UCSD-AML1 (cell line): ENCODE data around the gene MYL6.
"Not testable (repeated sequence)": the region's sequence is repeated elsewhere in the genome, so short reads cannot be mapped to it uniquely, and the experiment has no call there.

Source experiments
- DNase-seq: peaks from one replicate; lab custom pipeline; 2025; ENCODE audit not compliant: unreplicated experiment; lab: John Stamatoyannopoulos, UW

The MYL6 gene

DNA sequence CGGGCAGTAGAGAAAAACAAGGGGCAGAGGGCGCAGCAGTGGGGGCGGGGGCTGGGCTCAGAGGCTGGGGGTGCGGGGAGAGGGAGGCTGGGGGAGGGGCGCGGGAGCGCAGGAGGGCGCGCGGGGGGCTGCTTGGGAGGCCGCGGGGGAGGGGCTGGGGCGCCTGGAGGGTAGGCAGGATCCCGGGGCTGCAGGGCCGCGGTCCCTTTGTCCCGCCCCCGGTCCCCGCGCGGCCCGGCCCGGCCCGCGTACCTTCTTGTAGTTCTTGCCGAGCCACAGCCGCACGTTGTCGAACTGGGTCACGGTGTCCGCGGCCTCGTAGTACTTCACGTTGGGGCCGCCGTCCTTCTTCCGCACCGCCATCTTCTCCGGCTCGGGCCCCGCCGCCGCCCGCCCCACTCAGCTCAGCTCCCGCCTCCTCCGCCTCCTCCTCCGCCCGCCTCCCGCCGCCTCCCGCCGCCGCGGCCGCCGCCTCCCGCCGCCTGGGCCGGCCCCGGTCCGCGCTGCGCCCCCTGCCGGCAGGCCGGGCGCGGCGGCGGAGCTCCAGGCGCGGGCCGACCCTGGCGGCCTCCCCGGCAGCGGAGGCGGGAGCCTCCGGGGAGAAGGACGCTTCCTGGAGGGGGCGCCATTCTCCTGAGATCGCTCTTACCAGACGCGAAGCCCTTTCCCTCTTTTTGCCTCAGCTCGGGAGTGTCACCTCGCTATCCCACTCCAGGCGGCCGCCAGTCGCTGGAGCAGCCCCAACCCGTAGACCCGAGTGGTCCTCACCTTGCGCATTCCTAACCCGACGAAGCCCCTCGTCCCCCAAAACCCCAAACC, 31.1 kb downstream of the MYL6 start, which contains the start of gene SMARCC2:
Gene SMARCC2, minus strand, starts transcription at position 385 of the 819 bp plus-strand sequence. Its CDS starts 22 bp downstream, at position 363.
- DNase-seq = peak; percentile 91

DNA sequence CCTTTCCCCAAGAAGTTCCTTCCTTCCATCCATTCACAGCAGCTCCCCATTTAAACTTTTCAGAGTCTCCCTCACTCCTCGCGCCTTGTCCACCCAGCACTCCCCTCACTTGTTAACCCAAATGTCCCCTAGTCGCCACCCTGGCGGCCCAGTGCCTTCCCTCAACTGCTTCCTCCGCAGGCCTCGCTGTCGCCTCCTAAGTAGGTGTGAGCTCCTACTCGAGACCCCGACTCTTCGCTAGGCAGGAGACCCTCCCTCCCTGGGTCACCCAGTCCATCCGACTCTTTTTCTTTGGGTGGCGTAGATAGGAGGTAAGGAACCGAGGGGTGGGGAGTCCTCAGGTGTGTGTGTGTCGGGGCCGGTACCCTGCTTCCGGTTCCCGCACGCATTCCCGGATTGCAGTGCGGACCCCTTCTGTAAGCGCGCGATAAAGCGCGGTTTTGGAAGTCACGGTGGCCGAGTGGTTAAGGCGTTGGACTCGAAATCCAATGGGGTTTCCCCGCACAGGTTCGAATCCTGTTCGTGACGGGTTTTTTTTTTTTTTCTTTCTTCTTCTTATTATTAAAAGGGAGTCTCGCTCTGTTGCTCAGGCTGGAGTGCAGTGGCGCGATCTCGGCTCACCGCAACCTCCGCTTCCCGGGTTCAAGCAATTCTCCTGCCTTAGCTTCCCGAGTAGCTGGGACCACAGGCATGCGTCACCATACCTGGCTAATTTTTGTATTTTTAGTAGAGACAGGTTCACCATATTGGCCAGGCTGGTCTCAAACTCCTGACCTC, 31.9 kb downstream of the MYL6 start:
- peak; percentile 92 for DNase-seq

DNA sequence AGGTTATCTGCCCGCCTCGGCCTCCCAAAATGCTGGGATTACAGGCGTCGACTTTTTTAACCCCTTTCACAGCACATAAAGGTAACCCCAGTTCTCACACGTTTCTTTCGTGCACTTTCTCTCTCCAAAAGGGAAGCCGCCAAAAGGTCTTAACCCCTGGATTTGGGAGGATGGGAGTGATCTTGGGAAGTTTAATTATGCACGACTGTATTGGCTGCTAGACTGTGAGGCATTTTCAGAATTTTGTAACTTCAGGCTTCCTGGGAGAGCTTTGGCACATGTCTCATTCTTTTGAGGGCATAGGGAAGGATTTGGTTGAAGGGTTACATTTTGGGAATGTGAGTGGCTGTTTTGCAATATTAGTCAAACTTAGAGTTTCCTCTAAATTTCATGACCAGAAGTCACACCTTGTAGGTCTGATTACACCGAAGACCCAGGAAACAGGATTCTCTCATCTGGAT, 32.6 kb downstream of the MYL6 start:
- no peak for DNase-seq

DNA sequence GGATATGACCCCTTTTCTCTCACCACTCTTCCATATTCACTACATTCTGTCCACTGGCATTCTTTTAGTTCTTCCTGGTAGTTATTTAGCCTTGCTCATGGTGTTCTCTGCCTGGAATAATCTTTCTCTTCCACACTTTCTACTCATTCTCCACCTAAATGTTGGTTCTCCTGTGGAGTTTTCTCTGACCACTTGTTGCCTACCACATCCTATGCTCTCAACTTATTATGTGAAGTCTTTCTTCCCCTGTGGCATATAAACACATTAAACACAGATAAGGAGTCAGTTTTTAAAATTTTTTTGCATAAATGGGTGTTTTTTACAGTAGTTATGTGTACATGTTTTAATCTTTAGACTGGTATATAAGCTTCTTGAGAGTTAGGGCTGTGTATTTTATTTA, 34.4 kb downstream of the MYL6 start:
- DNase-seq = no peak

DNA sequence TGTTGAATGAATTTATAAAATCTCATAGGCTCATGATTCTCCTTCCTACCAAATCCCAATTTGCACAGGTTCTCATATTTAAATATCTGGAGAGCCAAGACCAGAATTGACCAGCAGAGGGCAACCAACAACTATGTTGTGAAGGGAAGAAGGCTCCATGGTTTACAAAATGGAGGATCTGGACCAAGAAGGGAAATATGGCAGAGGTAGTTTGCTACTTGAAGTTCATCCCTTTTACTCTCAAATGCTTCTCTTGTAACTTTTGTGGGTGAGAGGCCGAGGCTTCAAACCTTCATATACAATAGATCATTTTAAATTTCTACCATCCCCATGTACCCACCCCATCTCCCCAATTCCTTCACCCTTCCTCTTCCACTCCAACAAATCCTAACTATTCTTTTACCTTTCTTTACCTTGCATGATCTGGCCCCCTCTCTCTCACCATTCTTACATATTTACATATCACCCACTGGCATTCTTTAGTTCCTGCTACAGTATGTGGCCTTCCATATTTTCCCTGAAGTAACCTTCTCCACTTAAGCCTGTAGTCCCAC, 34.9 kb downstream of the MYL6 start:
- peak; percentile 16 for DNase-seq

DNA sequence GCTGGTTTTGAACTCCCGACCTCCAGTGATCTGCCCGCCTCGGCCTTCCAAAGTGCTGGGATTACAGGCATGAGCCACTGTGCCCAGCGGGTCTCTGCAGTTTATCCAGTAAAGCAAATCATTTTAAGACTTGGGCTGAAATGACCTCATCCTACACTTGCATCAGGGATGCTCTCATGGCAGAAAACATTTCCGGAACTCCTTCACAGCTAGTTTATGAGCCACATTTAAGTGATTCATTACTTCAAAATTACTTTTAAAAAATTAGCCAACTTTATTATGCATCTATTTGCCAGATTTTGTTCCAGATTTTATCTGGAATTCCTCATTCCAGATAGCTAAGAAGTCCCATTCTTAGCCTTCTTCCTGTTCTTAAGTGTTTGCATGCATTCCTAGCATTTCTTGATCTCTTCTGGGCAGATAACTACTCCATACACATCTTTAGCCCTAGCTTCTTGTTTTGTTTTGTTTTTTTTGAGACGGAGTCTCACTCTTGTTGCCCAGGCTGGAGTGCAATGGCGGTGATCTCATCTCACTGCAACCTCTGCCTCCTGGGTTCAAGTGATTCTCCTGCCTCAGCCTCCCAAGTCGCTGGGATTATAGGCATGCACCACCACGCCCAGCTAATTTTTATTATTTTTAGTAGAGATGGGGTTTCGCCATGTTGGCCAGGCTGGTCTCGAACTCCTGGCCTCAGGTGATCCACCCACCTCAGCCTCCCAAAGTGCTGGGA, 38.8 kb downstream of the MYL6 start:
- not testable (repeated sequence) for DNase-seq

DNA sequence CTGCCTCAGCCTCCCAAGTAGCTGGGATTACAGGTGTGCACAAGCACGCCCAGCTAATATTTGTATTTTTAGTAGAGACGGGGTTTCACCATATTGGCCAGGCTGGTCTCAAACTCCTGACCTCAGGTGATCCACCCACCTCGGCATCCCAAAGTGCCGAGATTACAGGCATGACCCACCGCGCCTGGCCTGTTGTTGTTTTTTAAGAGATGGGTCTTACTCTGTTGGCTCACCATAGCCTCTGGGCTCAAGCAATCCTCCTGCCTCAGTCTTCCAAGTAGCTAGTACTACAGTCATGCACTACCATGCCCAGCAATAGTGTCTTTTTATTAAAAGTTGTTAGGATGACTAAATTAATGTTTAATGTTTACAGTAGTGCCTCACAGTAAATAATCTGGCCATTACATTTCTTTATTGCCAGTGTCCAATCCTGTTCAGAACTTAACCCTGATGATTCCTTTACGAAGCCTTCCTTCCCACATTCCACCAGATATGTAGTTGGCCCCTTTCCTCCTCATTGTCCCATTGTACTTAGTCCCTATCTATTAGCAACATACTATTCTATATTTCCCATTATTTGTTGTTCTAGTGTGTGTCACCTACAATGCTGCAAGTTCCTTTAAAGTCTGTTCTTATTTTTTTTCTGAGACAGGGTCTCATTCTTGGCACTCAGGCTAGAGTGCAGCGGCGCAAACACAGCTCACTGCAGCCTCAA, 39.9 kb downstream of the MYL6 start:
- DNase-seq = no peak

DNA sequence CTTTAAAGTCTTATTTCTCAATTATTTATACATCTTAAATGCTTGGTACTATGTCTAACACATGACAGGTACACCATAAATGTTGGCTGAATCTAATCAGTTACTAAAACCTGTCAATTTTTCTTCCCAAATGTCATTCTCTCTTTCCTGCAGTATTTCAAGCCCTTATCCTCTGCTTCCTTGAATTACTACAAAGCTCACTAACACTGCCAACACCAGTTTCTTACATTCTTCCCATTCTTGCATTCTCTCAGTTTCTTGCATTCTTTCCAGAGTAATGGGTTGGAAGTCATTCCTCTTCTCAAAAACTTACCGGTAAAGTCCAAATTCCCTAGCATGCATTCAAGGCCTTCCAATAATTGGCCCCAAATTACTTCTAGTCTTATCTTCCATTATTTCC, 40.7 kb downstream of the MYL6 start:
- DNase-seq = no peak

DNA sequence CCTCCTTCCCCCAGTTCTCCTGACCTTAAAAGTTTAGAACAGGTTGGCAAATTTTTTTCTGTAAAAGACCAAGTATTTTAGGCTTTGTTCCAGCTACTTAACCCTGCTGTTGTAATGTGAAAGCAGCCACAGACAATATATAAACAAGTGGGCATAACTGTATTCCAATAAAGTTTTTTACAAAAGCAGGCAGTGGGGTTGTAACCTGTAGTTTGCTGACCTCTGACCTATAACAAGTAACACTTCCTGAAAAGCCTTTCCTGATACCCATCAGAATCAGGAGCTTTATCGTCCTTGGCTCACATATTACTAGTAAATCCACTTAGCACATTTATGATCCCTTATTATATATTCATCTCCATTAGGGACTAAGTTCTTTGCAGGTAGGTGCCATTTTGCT, 44.2 kb downstream of the MYL6 start:
- no peak for DNase-seq

DNA sequence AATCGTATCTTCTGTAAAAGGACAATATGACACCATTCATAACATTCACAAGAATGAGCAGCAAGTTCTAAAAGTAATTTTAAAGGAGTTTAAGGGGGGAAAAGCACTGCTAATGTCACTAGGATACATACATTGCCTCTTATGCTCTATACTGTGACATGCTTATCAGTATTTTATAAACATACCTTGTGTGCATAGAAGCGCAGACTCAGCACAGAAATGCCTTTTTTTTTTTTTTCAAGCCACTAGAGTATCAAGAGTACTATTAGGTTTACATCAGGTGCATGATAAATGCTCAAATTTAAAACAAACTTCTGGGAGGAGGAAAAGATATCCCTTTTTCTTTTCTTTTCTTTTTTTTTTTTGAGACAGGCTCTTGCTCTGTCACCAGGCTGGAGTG, 44.7 kb downstream of the MYL6 start:
- DNase-seq = no peak

DNA sequence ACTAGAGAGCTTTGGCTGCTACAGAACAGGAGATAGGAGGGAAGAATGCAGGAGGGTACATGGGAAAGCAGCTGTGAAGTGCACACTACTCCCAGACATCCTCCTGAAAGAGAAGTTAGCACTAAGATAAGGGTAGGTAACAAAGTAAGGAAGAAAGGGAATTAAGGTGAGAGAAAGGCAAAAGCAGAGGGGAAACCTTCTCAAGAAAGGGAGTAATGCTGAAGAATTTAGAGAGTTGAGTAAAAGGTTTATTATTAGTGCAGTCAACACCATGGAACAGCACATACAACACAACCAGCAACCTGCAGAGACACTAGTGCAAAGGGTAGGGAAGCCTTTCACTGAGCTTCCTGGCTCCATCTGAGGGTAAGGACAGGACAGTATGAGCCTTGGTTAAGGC, 46.1 kb downstream of the MYL6 start:
- DNase-seq = no peak

DNA sequence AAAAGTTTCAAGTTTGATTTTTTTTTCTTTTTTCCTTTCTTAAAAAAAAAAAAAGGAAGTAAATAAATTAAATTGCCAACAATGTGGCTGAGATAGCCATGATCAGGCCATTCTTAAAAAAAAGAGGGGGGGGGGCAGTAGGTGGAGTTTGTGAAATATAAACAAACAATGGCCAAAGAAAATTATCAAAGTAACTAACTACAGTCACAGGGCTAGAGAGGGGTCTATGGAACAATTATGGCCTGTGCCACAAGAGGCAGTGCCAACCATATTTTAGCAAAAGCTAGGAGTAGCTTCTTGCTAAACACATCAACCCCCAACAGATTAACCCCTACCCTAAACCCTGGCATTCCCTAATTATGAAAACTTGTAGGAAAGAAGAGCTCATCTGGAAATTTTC, 47.3 kb downstream of the MYL6 start:
- DNase-seq = no peak

DNA sequence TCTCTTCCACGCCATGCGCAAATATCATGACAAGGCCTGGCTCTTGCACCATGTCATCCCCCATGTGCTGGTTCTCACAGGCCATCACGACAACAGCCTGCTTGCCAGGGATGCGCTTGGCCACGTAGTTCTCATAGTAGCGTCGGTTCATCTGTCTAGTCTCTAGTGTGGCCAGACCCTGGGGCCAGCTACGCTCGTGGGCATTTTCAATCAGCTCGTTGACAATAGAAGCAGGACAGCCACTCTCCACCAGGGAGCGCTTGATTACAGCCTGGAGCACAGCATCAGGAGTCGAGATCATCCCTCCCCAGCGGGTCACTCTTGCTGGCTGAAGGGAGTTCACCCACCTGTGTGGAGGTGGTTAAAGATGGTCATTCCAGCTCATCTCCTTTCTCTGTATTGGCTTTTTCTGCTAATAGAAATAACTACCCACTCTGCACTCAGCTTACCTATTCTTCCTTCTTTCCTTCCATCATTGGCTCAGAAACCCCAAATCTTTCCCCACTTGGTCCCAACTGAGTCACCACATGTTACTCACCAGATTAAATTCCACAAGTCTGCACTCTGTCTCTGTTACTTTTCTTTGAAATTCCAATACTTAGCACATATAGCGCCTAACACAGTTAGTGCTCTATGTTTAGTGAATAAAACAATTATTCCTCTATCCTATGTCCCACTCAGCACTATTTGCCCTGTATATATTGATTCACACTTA, 48.5 kb downstream of the MYL6 start:
- DNase-seq = peak; percentile 42

DNA sequence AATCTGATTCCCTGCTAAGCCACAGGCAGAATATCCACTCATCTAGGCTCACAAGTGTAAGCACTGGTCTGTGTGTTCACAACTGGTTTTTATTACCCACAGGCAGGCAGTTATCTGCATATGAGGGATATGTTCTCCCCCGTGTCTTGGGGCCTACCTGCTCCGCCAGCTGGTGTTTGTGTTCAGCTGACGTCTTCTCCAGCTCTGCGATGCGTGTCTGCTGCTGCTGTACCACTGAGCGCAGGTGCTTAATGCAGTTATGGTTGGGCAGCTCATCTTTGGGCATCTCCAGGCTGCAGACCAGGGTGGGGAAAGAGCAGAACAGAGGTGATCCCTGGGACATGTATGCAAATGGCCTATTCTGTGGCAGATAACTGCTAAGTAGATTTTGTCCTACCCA, 49.8 kb downstream of the MYL6 start:
- no peak for DNase-seq
